Smooth muscle cell (in vitro differentiated cells): ENCODE data around the gene BTBD16. TPM values are rescaled to one million over a fixed set of nuclear protein-coding genes. Genes with fewer than 3 reads are reported as not detected.

ENCODE experiments used
- DNase-seq: peaks from one replicate; lab custom pipeline; 2025; ENCODE audit not compliant: unreplicated experiment; lab: John Stamatoyannopoulos, UW
- H2AFZ ChIP-seq: fragments of 200-600 bp; sonication (generic); 2 replicates; pipeline ENCODE4 v1.6.0; 2016; ENCODE audit warnings: antibody characterized with exemption, low read depth, mild to moderate bottlenecking
- H3F3A ChIP-seq: fragments of 200-600 bp; sonication (generic); 2 replicates; pipeline ENCODE4 v1.6.0; 2017; ENCODE audit warnings: antibody characterized with exemption, low read depth
- H3K27ac ChIP-seq: fragments of 200-600 bp; sonication (generic); 2 replicates; pipeline ENCODE4 v1.5.1; 2016; ENCODE audit warnings: low read depth, mild to moderate bottlenecking
- H3K27me3 ChIP-seq: fragments of 200-600 bp; sonication (generic); 2 replicates; pipeline ENCODE4 v1.6.1; 2016; ENCODE audit warnings: low read depth, mild to moderate bottlenecking
- H3K36me3 ChIP-seq: fragments of 200-600 bp; sonication (generic); 2 replicates; pipeline ENCODE4 v1.5.1; 2016; ENCODE audit warnings: low read depth
- H3K4me1 ChIP-seq: fragments of 200-600 bp; sonication (generic); 2 replicates; pipeline ENCODE4 v1.5.1; 2016; ENCODE audit warnings: low read depth
- H3K4me2 ChIP-seq: fragments of 200-600 bp; sonication (generic); 2 replicates; pipeline ENCODE4 v1.6.0; 2016; ENCODE audit warnings: mild to moderate bottlenecking
- H3K4me3 ChIP-seq: fragments of 200-600 bp; sonication (generic); 2 replicates; pipeline ENCODE4 v1.5.1; 2016; ENCODE audit warnings: mild to moderate bottlenecking
- H3K79me2 ChIP-seq: fragments of 200-600 bp; sonication (generic); 2 replicates; pipeline ENCODE4 v1.6.0; 2016; ENCODE audit warnings: low read depth, mild to moderate bottlenecking
- H3K9ac ChIP-seq: fragments of 200-600 bp; sonication (generic); 2 replicates; pipeline ENCODE4 v1.6.0; 2016; ENCODE audit warnings: low read depth
- H3K9me3 ChIP-seq: fragments of 200-600 bp; sonication (generic); replicated peaks from 2 replicates; pipeline ENCODE4 v1.5.1; 2016; ENCODE audit warnings: low read depth
- H4K20me1 ChIP-seq: fragments of 200-600 bp; sonication (generic); 2 replicates; pipeline ENCODE4 v1.6.0; 2016; ENCODE audit warnings: low read depth
- WGBS: methylation state at CpG from one replicate; pipeline ENCODE4 v1.1.7; 2016; ENCODE audit warnings: low lambda C conversion rate; 5-methylcytosine and 5-hydroxymethylcytosine counted together
- polyA plus RNA-seq: library from polyadenylated mRNA; unstranded; fragments of >200 nt; fragmentation: Nextera tagmentation; extraction: Ambion mirVana; gene quantifications from 2 replicates; pipeline ENCODE4 v1.2.1, GENCODE V29; 2016
- total RNA-seq: library from RNA; depleted of rRNA; stranded (reverse); fragments of >200 nt; gene quantifications from 2 replicates; pipeline ENCODE4 v1.2.3, GENCODE V29; 2014
- TF ChIP-seq, protein P1 (sequence below): fragments of 200-600 bp; sonication (generic); IDR thresholded peaks from 2 replicates; pipeline ENCODE4 v1.5.1; 2017; ENCODE audit warnings: borderline replicate concordance, mild to moderate bottlenecking, antibody characterized with exemption; ENCODE audit not compliant: insufficient read depth, poor library complexity, severe bottlenecking

Gene BTBD16
- total and polyA plus RNA-seq, 2 experiments from 2014 or later: not detected

DNA sequence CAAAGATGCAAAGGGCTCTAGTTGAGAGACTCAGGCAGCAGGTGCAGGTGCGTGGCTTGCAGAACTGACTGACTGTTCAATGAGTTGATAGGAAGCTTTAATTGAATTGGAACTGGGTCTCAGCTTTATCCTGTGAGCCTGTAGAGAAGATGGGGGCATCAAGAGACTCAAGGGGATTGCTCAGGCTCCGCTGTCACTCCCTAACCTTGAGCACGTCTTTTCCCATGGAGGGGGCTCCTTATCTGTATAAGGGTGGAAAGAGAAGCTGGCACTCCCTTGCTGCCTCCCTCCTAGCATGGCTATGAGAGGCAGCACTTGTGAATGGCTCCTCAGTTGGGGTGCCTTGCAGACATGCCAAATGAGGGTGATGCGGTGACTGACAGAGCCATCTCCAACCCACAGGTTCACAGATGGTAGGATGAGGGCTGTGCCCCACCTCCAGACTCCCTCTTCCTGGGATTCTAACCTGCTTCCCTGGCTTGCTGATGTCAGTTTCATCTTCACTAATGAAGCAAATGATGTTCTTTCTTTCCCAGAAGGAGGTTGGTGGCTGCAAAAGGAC is 91.0 kb downstream of the BTBD16 start:
- WGBS: 87% methylated on average over 4 of the region's 4 CpGs
- no peak for DNase-seq
- Histone ChIP-seq H2AFZ (no peak overlapping the region), H3K9ac (no peak overlapping the region), H3K4me3 (no peak overlapping the region), H4K20me1 (no peaks in the 10 kb centered on the region), H3K27me3 (no peaks in the 10 kb centered on the region), H3K79me2 (no peaks in the 10 kb centered on the region), H3K4me1 (no peaks in the 10 kb centered on the region), H3K4me2 (no peak overlapping the region), H3K9me3 (no peaks in the 10 kb centered on the region), H3K36me3 (no peaks in the 10 kb centered on the region), H3K27ac (no peak overlapping the region), H3F3A (no peaks in the 10 kb centered on the region)
- TF ChIP-seq, protein P1, sequence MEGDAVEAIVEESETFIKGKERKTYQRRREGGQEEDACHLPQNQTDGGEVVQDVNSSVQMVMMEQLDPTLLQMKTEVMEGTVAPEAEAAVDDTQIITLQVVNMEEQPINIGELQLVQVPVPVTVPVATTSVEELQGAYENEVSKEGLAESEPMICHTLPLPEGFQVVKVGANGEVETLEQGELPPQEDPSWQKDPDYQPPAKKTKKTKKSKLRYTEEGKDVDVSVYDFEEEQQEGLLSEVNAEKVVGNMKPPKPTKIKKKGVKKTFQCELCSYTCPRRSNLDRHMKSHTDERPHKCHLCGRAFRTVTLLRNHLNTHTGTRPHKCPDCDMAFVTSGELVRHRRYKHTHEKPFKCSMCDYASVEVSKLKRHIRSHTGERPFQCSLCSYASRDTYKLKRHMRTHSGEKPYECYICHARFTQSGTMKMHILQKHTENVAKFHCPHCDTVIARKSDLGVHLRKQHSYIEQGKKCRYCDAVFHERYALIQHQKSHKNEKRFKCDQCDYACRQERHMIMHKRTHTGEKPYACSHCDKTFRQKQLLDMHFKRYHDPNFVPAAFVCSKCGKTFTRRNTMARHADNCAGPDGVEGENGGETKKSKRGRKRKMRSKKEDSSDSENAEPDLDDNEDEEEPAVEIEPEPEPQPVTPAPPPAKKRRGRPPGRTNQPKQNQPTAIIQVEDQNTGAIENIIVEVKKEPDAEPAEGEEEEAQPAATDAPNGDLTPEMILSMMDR: no peak

DNA sequence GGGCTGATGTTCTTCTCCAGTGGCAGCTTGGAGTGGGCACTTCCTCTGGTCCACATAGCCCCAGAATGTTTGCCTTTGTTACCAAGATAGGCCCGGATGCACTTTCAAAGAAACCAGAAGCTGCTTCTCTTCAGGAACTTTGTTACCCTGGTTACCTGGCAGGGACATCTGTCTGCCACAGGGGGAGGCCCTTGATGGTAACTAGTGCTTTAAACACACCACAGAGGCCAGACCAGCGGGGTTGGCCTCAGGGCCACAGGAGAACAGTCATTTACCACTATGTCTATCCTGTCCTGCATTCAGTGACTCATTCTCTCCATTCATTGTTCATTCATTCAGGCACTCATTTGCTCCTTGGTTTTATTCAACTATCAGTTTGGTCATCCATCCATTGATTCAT is 91.5 kb downstream of the BTBD16 start:
- Histone ChIP-seq H2AFZ (no peak overlapping the region), H3K9me3 (no peaks in the 10 kb centered on the region), H3K4me3 (no peak overlapping the region), H3F3A (no peaks in the 10 kb centered on the region), H4K20me1 (no peaks in the 10 kb centered on the region), H3K4me2 (no peak overlapping the region), H3K27me3 (no peaks in the 10 kb centered on the region), H3K9ac (no peak overlapping the region), H3K27ac (no peak overlapping the region), H3K4me1 (no peaks in the 10 kb centered on the region), H3K36me3 (no peaks in the 10 kb centered on the region), H3K79me2 (no peaks in the 10 kb centered on the region)
- WGBS: 63% methylated on average over 2 of the region's 2 CpGs
- TF ChIP-seq, protein P1: no peak
- DNase-seq: no peak

DNA sequence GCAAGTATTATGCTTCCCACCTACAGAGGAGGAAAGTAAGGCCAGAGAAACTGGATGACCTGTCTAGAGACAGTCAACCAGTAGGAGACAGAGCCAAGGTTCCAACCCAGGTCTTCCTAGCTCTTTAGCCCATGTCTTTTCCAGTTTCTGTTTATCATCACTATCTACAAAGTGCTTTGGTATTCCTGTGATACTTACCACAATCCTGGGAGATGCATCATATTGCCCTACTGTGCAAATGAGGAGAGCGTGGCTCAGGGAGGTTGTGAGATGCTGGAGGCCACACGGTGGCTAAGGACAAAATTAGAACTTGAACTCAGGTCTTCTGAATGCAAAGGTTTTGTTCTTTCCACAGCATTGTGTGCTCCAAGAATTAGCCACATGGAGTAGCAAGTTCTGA is 92.2 kb downstream of the BTBD16 start:
- Histone ChIP-seq H3K4me3 (no peak overlapping the region), H3K9me3 (no peaks in the 10 kb centered on the region), H3K36me3 (no peaks in the 10 kb centered on the region), H3K9ac (no peak overlapping the region), H3K79me2 (no peaks in the 10 kb centered on the region), H3K27me3 (no peaks in the 10 kb centered on the region), H2AFZ (no peak overlapping the region), H4K20me1 (no peaks in the 10 kb centered on the region), H3F3A (no peaks in the 10 kb centered on the region), H3K4me2 (no peak overlapping the region), H3K4me1 (no peaks in the 10 kb centered on the region), H3K27ac (no peak overlapping the region)
- DNase-seq: no peak
- TF ChIP-seq, protein P1: no peak
- 91% methylated on average over 2 of the region's 2 CpGs for WGBS
